ENCODE measurements around the gene FRYL.

FRYL gene

DNA sequence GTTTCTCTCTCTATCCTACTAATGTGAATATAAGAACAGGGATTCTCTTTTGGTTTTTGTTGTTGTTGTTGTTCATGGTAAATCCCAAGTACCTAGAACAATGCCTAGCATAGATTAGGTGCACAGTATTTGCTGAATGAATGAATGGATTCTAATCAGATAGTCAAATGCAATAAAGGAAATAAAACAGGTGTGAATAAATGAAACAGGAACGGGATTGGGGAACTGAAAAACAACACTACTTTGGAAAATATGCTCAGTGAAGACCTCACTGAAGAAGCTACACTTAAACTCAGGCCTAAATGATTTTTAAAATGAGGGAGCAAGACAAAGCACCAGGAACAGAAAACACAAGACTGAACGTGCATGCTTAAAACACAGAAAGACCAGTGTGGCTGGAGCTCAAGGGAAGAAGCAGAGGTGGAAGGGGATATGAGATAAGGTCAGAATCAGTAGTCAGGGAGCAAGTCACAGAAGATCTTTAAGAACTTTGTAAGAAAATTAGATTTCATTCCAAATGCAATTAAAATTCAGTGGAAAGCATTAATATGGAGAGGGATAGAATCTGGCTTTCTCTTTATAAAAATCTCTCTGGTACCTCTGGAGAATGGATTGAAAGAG lies 145.3 kb downstream of the FRYL start:
- DNase-seq (ENCODE audit: low read depth in 2 of 2, low spot score in 1 of 2) = no peak

DNA sequence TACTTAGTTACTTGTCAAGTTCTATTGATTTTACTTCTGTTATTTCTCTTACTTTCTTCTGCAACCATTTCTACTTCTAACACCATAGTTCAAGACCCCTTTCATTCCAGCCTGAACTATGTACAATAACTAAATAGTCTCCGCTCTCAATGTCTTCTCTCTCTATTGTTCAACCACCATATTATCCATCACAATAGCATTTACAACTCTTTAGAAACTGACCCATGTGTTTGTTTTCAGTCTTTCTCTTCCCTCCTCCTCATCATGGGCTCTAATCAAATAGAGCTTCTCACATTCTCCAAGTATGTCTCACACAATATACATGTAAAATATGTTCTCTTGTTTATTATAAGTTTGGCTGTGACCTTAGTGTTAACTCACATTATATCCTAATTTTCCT lies 146.4 kb downstream of the FRYL start:
- no peak for DNase-seq (ENCODE audit: low read depth in 2 of 2, low spot score in 1 of 2)

DNA sequence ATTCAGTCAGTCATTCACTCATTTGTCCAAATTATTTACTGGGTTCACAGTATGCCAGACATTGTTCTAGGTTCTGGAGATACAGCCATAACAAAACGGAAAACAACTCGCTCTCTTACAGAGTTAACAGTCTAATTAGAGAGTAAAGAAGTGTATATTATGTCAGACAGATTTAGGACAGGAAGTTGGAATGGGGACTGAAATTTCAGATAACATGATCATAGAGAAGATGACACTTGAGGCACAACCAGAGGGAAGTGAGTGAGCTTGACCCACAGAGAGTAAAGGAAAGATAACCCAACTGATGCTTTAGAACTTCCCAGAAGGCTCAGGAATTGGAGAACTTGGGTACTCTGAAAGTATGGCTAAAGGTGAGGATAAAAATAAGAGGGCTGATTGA lies 150.6 kb downstream of the FRYL start:
- DNase-seq (ENCODE audit: low read depth in 2 of 2, low spot score in 1 of 2) = no peak

DNA sequence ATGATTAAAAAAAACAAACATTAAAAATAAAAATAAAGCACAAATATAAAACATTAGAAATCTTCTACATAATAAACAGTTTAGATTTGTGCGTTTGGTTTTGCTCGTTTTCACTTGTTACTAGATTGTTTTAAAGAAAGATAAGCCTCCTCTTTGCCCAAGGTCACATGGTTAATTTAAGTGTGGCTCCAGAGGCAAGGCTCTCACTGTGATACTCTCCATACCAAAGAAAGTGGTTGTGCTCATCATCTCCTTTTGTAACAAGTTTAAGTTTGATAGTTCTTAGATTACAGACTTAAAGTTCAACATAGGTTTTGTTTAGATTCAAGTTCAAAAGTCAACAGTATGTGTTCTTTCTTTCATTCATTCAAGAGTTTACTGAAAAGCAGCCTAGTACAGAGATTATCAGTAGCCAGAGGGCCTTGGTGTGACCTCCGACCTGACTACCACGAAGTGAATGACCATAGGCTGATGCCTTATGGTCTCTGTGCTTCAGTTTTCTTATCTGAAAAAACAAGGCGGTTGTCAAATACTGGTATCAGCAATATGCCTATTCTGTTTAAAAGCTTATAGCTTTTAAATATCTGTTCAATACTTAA lies 156.8 kb downstream of the FRYL start:
- DNase-seq (ENCODE audit: low read depth in 2 of 2, low spot score in 1 of 2) = no peak

DNA sequence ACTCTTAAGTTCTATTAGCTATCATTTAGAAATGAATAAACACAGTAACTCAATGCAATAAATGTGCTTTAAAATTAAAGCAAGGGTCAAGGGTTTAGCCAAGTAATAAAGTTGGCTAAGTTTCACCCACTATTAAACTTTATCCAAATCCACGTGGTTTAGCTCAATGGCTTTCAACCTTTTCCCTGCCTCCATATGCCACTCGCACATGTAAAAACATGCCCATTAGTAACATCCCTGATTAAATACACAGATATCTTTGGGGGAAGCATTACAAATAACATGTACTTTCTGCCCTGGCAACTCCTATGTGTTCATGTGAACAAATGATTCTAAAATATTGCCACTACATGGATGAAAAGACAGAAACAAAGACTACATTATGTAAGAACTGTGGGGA lies 159.2 kb downstream of the FRYL start:
- no peak for DNase-seq (ENCODE audit: low read depth in 2 of 2, low spot score in 1 of 2)

DNA sequence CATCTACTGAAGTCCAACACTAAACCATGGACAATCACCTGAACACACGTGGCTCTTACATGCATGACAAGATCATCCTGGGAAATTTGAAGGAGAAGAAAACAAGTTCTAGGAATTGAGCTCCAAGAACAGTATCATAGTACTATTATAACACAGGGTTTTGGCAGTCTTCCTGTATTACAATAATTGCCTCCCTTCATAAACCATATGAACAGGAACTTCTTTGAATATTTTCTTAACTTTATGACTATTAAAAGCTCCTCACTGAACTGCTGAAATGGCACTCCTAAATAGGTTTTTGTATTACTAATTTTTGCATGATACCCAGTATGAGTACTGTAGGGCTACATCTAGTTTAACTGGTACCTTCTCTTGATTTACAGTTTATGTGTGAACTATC lies 160.0 kb downstream of the FRYL start:
- no peak for DNase-seq (ENCODE audit: low read depth in 2 of 2, low spot score in 1 of 2)

DNA sequence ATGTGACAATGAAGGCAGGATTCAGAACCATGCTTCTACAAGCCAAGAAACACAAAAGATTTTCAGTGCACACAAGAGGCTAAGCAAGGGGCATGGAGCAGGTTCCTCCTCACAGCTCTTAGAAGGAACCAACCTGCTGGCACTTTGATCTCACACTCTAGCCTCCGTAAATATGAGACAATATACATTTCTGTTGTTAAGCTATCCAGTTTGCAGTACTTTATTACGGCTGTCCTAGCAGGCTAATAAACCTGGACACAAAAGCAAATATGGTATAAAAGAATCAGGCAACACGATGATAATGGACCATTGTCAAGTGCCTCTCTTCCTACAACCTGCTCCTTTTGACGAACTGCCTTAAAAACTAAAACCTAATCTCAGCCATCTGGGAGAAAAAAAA lies 175.6 kb downstream of the FRYL start:
- DNase-seq (ENCODE audit: low read depth in 2 of 2, low spot score in 1 of 2) = no peak

DNA sequence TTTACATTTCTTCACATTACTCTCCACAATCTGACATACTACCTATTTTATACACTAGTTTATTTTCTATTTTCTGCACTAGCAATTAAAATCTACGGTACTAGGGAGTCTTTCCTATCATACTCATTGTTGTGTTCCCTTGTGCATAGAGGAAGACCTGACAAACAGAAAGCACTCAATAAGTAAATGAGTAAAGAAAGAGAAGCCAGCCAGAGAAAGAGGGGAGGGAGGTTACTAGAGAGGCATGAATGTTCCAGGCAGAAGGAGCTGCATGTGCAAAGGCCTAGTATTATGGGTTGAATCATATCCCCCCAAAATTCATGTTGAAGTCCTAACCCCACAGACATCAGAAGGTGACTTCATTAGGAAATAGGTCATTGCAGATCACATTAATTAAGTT lies 176.0 kb downstream of the FRYL start:
- DNase-seq (ENCODE audit: low read depth in 2 of 2, low spot score in 1 of 2) = no peak

DNA sequence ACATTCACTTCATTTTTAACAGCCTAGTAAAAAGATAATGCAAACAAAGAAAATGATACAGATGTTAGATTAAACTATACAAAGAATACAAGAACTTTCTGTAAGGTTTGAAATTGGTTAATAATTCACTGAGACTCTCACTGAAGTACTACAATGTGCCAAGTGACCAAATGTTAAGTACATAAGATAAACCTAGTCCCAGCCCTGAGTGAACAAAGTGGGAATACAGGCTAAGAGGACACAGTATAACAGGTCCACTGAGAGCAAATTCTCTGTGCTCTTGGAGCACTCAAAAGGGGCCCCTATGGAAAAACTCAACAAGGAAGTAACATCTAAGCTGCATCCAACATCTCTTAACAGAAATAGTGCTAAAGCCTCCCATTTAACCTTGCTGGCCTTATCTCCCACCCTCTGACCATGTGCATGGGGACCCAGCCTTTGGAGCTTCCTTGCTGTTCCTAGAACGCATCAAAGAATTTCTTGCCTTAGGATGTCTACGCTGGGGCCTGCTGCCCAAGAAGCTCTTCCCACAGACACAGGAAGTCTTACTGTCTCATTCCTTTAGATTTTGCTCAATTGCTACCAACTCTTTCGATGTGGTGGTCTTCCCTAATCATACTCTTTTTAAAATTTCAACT lies 176.6 kb downstream of the FRYL start:
- no peak for DNase-seq (ENCODE audit: low read depth in 2 of 2, low spot score in 1 of 2)

DNA sequence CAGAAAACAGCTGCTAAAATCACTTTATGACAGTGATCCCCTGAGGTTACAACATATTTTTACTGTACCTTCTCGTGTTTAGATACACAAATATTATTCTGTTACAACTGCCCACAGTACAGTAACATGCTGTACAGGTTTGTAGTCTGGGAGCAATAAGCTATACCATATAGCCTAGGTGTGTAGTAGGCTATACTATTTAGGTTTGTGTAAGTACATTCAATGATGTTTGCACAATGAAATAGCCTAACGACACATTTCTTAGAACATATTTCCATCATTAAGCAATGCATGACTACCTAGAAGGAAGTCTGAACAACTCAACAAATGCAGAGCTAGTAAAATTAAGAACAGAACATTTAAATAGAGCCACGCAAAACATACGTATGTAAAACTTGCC lies 177.3 kb downstream of the FRYL start:
- no peak for DNase-seq (ENCODE audit: low read depth in 2 of 2, low spot score in 1 of 2)

DNA sequence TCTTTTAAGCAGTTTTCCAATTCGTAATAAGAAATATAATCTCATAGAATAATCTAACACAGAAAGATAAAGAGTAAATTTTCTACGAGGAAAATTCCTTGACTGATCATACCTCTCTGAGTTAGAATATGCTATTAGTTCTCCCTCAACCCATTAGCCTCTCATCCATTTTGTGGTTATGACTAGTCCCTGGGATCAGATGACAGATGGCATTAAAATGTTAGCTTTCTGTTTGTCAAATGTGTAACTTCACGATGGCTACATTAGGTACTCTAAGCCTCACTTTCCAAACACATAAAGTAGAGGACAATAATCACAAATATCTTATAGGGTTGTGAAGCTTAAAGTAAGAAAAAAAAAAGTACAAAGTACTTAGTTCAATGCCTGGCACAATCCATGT lies 177.9 kb downstream of the FRYL start:
- no peak for DNase-seq (ENCODE audit: low read depth in 2 of 2, low spot score in 1 of 2)

DNA sequence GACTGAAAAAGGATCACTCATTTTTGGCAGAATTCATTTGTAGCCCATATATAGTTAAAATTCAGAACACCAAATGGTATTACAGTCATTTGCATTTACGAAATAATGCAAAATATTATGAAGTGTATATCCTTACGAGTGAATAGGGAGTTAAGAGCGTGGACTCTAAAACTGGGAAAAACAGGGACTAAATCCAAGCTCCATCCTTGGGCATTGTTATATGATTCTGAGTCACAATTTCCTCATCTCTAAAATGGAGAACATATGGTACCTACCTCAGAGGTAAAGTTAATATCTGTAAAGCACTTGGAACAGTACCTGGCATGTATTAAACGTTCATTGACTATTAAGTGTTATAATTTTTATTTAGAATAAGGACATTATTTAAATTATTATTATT lies 183.7 kb downstream of the FRYL start:
- DNase-seq (ENCODE audit: low read depth in 2 of 2, low spot score in 1 of 2) = no peak

DNA sequence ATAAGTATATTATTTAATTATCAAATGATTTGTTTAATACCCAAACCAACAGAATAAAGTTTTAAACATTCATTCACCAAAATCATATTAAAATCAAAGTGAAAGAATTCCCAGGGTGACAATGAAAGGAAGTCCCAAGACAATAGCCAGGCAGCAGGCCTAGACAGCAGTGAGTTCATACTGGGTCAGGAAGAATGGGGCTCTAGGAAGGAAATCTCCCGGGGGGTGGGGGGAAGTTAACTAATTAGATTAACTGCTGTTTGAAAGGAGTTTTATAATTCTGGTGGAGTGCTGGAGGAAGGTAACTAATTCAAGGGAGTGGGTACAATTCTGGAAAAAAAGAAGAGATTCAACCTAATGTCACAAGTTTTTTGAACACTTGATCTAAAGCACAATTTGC lies 185.9 kb downstream of the FRYL start:
- DNase-seq (ENCODE audit: low read depth in 2 of 2, low spot score in 1 of 2) = no peak

DNA sequence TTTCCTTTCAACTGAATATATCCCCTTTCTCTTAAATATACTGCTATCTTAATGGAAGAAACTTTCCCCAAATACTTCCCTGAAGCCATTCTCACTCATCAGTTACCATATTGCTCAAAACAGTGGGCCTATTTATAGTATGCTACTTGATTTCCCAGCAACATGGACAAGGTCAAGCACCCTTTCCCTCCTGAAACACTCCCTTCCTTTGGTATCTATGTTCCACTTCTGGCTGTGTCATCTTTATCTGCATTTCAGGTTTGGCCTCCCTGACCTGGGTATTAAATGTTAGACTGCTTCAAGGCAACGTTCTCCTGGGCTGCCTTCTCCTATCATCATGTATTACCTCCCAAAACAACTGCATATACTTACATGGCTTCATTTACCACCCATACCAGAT lies 188.7 kb downstream of the FRYL start:
- no peak for DNase-seq (ENCODE audit: low read depth in 2 of 2, low spot score in 1 of 2)

DNA sequence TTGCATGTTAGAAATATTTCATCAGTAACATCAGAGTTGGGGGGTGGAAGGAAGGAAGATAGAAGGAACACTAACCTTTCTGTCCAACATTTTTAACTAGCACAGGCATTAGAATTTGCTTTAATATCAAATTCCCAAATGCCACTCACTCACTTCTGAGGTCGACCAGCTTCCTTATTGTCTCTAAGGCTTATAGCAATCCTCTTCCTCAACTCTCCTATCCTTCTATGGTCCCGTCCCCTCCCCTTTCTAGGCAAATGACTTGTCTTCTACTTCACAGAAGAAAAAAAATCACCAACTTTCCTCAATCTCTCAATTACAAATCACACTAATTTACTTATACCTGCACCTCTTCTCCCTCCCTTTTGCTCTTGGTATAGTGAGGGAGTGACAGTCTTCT lies 189.2 kb downstream of the FRYL start:
- no peak for DNase-seq (ENCODE audit: low read depth in 2 of 2, low spot score in 1 of 2)

DNA sequence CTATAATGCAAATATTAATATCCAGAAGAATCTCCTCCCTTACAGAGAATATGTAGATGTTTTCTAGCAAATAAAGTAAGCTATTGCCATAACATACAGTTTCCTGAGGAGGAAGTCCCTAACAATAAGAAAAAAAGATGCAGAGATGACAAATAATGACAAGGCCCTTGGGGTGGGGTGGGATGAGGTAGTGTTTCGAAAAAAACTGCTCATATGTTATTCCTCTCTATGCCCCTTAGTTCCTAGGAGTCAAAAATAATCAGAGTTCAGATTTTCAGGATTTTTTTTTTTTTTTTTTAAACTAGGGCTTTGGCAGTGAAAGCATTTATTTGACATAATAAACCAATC lies 191.0 kb downstream of the FRYL start:
- DNase-seq (ENCODE audit: low read depth in 2 of 2, low spot score in 1 of 2) = no peak

DNA sequence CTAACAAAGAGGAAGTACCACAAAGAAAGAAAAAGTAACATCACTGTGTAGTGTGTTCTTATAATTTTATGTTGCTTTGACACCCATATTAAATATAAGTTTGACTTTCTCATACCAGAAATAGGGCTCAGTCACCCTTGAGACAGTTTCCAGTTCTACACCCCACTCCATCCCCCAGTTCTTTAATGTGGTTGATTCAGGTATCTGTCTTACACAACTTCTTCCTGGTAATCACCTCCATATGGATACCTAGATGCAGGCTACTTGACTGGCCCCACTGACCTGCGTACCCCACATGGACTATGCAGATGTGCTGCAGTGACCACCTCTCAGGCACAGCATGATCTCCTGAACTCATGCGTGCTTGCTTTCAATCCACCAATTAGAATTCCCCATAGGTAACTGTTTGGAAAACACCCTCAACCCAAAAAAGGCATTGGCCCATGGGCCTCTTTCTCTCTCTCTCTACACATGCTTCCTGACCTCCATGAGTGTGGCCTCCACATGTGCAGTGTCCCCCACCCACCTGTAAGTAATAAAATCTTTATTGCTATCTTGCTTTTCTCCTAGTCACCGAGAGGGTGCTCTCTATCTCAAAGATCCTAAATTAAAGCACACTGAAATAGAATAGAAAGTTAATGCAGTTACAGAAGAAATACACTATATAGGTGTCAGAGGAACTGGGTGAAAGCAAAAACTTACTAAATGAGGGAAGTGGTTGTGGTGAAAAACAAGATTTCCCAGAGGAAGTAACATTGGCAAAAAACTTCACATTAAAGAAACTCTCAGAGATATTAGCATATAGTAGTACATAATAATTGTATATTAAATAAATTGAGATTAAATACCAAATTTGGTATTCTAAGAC lies 191.6 kb downstream of the FRYL start:
- no peak for DNase-seq (ENCODE audit: low read depth in 2 of 2, low spot score in 1 of 2)

DNA sequence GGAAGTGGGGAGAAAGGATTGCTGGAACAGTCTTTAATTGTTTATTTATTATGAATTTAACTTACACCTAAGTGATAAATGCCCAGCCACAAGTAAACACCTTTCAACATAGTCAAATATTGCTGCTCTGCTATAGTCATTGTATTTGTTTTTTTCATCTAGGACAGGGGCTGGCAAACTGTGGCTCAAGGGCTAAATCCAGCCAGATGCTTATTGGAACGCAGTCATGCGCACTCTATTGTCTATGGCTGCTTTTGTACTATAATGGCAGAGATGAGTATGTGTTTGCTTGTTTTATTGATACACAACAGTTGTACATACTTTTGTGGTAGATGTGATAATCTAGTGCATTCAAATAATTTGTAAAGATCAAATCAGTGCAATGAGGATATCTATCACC lies 194.7 kb downstream of the FRYL start:
- DNase-seq (ENCODE audit: low read depth in 2 of 2, low spot score in 1 of 2) = no peak

DNA sequence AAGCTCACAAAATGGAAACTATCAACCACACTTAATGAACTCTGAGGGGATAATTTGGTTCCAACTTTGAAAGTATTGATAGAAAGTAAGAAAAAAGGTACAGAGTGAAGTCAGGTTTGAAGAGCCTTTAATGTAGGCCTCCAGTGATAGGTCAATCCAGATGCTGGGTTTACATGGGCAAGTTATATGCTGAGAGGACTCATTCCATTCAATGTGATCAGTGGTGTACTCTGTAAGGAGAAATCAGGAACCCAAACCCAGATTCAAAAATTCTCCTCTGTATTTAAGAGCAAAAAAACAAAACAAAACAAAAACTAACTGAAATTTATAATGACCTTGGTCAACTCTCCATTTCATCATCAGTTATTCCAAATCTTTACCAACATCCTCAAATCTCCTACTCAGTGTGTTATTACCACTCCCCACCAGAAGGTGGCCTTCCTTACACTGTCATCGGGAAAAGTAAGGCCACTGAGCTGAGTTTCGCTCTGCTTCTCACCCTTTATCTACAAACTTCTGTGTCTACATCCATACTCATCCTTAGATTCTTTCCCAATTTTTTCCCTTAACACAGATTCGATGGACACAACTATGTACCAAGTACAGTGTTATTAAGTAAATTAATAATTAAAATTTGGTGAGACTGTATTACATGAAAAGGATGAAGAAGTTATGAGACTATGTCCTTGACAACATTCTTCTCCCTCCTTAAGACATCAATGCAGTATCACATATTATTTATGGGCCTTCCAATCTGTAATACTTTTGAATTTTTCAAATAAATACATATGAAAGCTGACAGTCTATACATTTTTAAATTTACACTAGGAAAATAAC lies 201.7 kb downstream of the FRYL start:
- no peak for DNase-seq (ENCODE audit: low read depth in 2 of 2, low spot score in 1 of 2)

DNA sequence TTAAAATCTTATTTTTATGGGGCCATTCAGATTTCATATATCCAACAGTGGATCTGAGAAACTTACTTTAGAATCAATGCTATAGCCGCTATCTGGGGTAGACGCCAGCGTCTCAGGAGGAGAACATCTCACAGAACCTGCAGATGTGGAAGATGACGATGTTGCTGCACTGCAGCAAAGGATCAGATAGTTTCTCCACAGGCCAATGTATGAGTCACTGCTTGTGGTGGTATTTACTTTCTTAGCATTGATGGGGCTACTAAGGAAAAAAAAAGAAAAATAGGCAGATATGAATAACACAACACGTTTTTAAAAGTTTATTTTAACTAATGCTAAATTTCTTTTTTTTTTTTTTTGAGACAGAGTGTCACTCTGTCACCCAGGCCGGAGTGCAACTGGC lies 204.1 kb downstream of the FRYL start:
- DNase-seq (ENCODE audit: low read depth in 2 of 2, low spot score in 1 of 2) = no peak

DNA sequence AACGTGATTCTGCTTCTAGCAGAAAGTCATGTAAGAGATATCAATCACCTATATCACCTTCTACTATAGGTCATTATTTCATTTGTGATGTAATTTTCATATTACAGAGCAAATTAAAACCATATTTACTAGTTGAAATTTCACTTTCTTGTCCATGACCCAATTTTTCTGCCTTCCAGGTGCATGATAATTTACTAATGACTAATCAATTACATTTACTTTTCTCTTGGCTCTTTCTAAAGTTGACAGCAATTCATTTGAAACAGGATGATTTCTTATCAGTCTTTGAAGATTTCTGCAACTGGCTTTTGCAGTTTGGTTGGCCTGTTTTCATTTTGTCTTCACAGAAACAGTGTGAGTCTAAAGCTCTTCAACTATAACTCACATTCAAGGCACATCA lies 208.6 kb downstream of the FRYL start:
- DNase-seq (ENCODE audit: low read depth in 2 of 2, low spot score in 1 of 2) = no peak

All from stimulated activated CD8-positive, alpha-beta memory T cell treated with anti-CD3 and anti-CD28 coated beads, Interleukin-4, amount 100 ng/mL, for 4 hours (primary cell).